Measurements from ENCODE around the gene VGLL4. TPM values are rescaled to one million over a fixed set of nuclear protein-coding genes. Genes with fewer than 3 reads are reported as not detected.

The VGLL4 gene
- total and polyA plus RNA-seq, 2 of the 4 experiments (the other 2 are of a cell fraction): 26.2 to 35.4 TPM

- DNase-seq (no peak), ATAC-seq (ENCODE audit: low read depth) (no peak)
- H3K4ac ChIP-seq (ENCODE audit: low read depth, low read length): no peak overlapping the region
- H3K56ac ChIP-seq (ENCODE audit: extremely low read depth, insufficient read depth, low read length): no peak overlapping the region
- 96% methylated on average over 4 of the region's 11 CpGs; no CpG with 5 or more reads in 1 of the 2 experiments for WGBS, 2 experiments (ENCODE audit: extremely low coverage in 2 of 2, insufficient read length in 1 of 2)
- H4K5ac ChIP-seq (ENCODE audit: low read depth, low read length): no peak overlapping the region
- BruUV-seq (replicated peaks): no TSS peak
- H2AK9ac ChIP-seq (replicated peaks; ENCODE audit: low read depth, low read length, poor library complexity): no peak overlapping the region
- no peak overlapping the region for H2BK120ac ChIP-seq (ENCODE audit: low read depth, low read length)
- H3K27ac ChIP-seq (ENCODE audit: insufficient read depth, low read length): no peak overlapping the region
- no peak overlapping the region for H3K9ac ChIP-seq (ENCODE audit: low read depth, low read length)
- no peak overlapping the region for H2BK5ac ChIP-seq (ENCODE audit: low read depth, low read length, poor library complexity, severe bottlenecking)
- ChIA-PET CTCF (no interaction called here), POLR2A (ENCODE audit: unreplicated experiment) (no interaction called here)
- intact Hi-C loops (cut with micrococcal nuclease): no loop called here
- 0 out of 2 replicates have a peak overlapping the region, but pooled peaks have one; percentile 19 for H2AK5ac ChIP-seq (ENCODE audit: low read depth, low read length)
- peaks cover 21 to 85% of the 10 kb centered on the region in 2 experiments; a peak in 3 of 4 replicates for H3K79me1 ChIP-seq (ENCODE audit: low read depth in 1 of 2, low read length in 2 of 2)
- H3K23ac ChIP-seq (ENCODE audit: low read depth, low read length): no peak overlapping the region
- H2BK15ac ChIP-seq (ENCODE audit: low read depth, low read length): no peak overlapping the region
- H4K20me1 ChIP-seq (ENCODE audit: insufficient read depth, low read length): peaks cover 90% of the 10 kb centered on the region
- no peak overlapping the region for H4K8ac ChIP-seq (ENCODE audit: low read depth in 2 of 2, low read length in 2 of 2)
- no peak overlapping the region for H3K18ac ChIP-seq (ENCODE audit: low read depth, low read length)
- no peaks in the 10 kb centered on the region for H3K9me3 ChIP-seq (ENCODE audit: control insufficient read depth, insufficient read depth, low read length)
- H2AFZ ChIP-seq (replicated peaks; ENCODE audit: low read length, poor library complexity): no peak overlapping the region
- TF ChIP-seq USF2 (IDR thresholded peaks at IDR 0.05; ENCODE audit: low read depth, low read length) (no peak), RFX5 (IDR thresholded peaks at IDR 0.05; ENCODE audit: low read depth, low read length) (no peak), RCOR1 (IDR thresholded peaks at IDR 0.05; ENCODE audit: insufficient replicate concordance, low read length) (no peak), POLR2A (IDR thresholded peaks at IDR 0.05; ENCODE audit: low read depth, low read length) (no peak), FOS (IDR thresholded peaks at IDR 0.05; ENCODE audit: low read depth, low read length) (no peak), BHLHE40 (IDR thresholded peaks at IDR 0.05; ENCODE audit: low read depth, low read length) (no peak), MAZ (IDR thresholded peaks at IDR 0.05; ENCODE audit: borderline replicate concordance, low read depth, low read length) (no peak), SMC3 (IDR thresholded peaks at IDR 0.05; ENCODE audit: low read depth, low read length) (no peak), RAD21 (IDR thresholded peaks at IDR 0.05; ENCODE audit: low read length) (no peak), CEBPB (IDR thresholded peaks at IDR 0.05; ENCODE audit: low read depth, low read length) (no peak)
- no peak overlapping the region for H4K91ac ChIP-seq (ENCODE audit: insufficient read depth, low read depth, low read length)
- no peak overlapping the region for H3K4me2 ChIP-seq (ENCODE audit: low read depth, low read length)
- dilution Hi-C loops (cut with HindIII; ENCODE audit: low sequenced_read_pairs, unreplicated experiment): no loop called here
- H3K14ac ChIP-seq (replicated peaks; ENCODE audit: low read depth, low read length): no peak overlapping the region; the same call in 1 of the 2 replicates
- H3K4me1 ChIP-seq (ENCODE audit: control insufficient read depth, insufficient read depth, low read length): peaks cover 20% of the 10 kb centered on the region
- H2BK20ac ChIP-seq (ENCODE audit: low read depth, low read length): no peak overlapping the region
- H3K9me1 ChIP-seq (ENCODE audit: insufficient read depth, low read length): peaks cover 28% of the 10 kb centered on the region
- H3K27me3 ChIP-seq (ENCODE audit: control insufficient read depth, insufficient read depth, low read length): no peaks in the 10 kb centered on the region
- H3K4me3 ChIP-seq (ENCODE audit: insufficient read depth, low read depth, low read length): no peak overlapping the region
- H3K36me3 ChIP-seq (ENCODE audit: control insufficient read depth, insufficient read depth, low read length): no peaks in the 10 kb centered on the region
- in situ Hi-C loops (cut with MboI; ENCODE audit: low sequenced_read_pairs): no loop called here
Measured at GRCh38 chr3:11619946-11620652, 23.6 kb downstream of the VGLL4 start.

Measured in IMR-90 (cell line).